GM21717 (cell line): ENCODE data around the gene EIPR1.

Source experiments
- ATAC-seq: cut with Tn5 transposase; IDR thresholded peaks from one replicate; pipeline ENCODE4 v1.9.1; 2021; ENCODE audit warnings: mild to moderate bottlenecking, moderate library complexity; ENCODE audit not compliant: unreplicated experiment

The EIPR1 gene

GRCh38 chr2:3256605-3257004 is 121.0 kb downstream of the EIPR1 start:
- no peak for ATAC-seq

- ATAC-seq: no peak
Observed at GRCh38 chr2:3256157-3256556, 121.5 kb downstream of the EIPR1 start.

GRCh38 chr2:3254442-3254941 is 123.1 kb downstream of the EIPR1 start:
- ATAC-seq: peak; percentile 80

- ATAC-seq: no peak
Observed at GRCh38 chr2:3253913-3254441, 123.6 kb downstream of the EIPR1 start.

- no peak for ATAC-seq
Observed at GRCh38 chr2:3251946-3252345, 125.7 kb downstream of the EIPR1 start.

- ATAC-seq: no peak
Observed at GRCh38 chr2:3249476-3249962, 128.1 kb downstream of the EIPR1 start.

- no peak for ATAC-seq
Observed at GRCh38 chr2:3248754-3249475, 128.7 kb downstream of the EIPR1 start.

- no peak for ATAC-seq
Observed at GRCh38 chr2:3246928-3247714, 130.5 kb downstream of the EIPR1 start.

GRCh38 chr2:3246406-3246805 is 131.2 kb downstream of the EIPR1 start:
- no peak for ATAC-seq

GRCh38 chr2:3244486-3244885 is 133.1 kb downstream of the EIPR1 start:
- no peak for ATAC-seq

- ATAC-seq: no peak
Observed at GRCh38 chr2:3243804-3244203, 133.8 kb downstream of the EIPR1 start.

GRCh38 chr2:3242747-3243369 is 134.8 kb downstream of the EIPR1 start:
- ATAC-seq: peak; percentile 82

- ATAC-seq: peak; percentile 5
Observed at GRCh38 chr2:3241971-3242746, 135.5 kb downstream of the EIPR1 start.

- ATAC-seq: peak; percentile 67
Observed at GRCh38 chr2:3238951-3239841, 138.4 kb downstream of the EIPR1 start.

- ATAC-seq: no peak
Observed at GRCh38 chr2:3236300-3237045, 141.1 kb downstream of the EIPR1 start.

GRCh38 chr2:3233877-3234276 is 143.7 kb downstream of the EIPR1 start:
- no peak for ATAC-seq

GRCh38 chr2:3229221-3229620 is 148.4 kb downstream of the EIPR1 start:
- ATAC-seq: no peak

GRCh38 chr2:3224681-3225080 is 152.9 kb downstream of the EIPR1 start:
- ATAC-seq: no peak
